Stimulated activated CD8-positive, alpha-beta memory T cell treated with anti-CD3 and anti-CD28 coated beads, Interleukin-4, amount 100 ng/mL, for 48 hours (primary cell): Measurements from ENCODE around the gene CTSA.

ENCODE experiments used
- DNase-seq: peaks from one replicate; pipeline ENCODE4 v3.0.0-alpha.2; 2020

The CTSA gene

GRCh38 chr20:45944151-45944964 lies 53.2 kb downstream of the CTSA start:
- no peak for DNase-seq

GRCh38 chr20:45944965-45945677 lies 54.0 kb downstream of the CTSA start:
- no peak for DNase-seq

- DNase-seq = no peak
Observed at GRCh38 chr20:45945678-45946148, 54.6 kb downstream of the CTSA start.

- peak; percentile 68 for DNase-seq
Observed at GRCh38 chr20:45946149-45946970, 55.2 kb downstream of the CTSA start.

- DNase-seq = no peak
Observed at GRCh38 chr20:45947110-45947866, 56.2 kb downstream of the CTSA start.

GRCh38 chr20:45948261-45948733 lies 57.2 kb downstream of the CTSA start:
- no peak for DNase-seq
